ENCODE measurements around the gene SYCP2. TPM values are rescaled to one million over a fixed set of nuclear protein-coding genes. Genes with fewer than 3 reads are reported as not detected.

The SYCP2 gene
- total and polyA plus RNA-seq, 2 of the 8 experiments (the other 6 are each of a cell fraction or from before 2014, with no cell fraction given) = 0.02 to 0.50 TPM

DNA sequence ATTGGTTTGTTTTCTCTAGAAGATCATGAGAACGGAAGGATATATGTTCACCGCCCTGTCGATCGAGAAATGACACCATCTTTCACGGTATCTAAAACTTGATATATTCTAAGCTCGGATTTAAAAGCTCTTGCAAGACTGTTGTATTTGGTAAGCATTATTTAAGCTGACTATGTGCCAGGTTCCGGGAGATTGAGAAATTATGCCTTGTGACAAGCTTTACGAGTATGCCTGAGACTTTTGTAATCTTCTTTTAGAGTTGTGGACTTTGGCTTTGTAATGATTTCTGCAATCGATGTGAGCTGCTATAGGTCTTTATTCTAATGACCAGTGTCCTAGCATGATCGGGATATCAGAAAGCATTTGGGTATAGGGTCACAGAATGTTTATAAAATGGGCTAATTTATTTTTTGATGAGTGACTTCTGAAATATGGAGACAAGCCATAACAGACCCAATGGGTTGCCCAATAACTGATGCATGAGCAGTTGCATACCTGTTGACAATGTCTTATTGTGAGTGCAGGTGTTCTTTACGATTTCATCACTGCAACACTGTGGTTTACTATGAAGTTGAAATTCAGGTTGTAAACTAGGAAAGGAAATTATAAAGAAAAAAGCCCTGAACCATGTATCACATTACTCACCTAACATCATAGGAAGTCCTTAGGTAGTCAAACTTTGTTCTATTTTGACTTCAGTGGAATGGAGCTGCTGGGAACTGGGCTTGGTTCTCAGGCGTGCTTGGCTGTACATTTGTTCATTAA is 38.8 kb upstream of the SYCP2 start:
- no peaks in the 10 kb centered on the region; a peak in 1 of 7 replicates for H3K4me1 ChIP-seq (replicated peaks in 1 of 4; ENCODE audit: control insufficient read depth in 3 of 4, insufficient read depth in 4 of 4, low read length in 3 of 4)
- POLR2A ChIA-PET (ENCODE audit: partially characterized antibody) = no interaction called here
- no peak overlapping the region for H2BK120ac ChIP-seq (replicated peaks; ENCODE audit: low read depth, low read length)
- H3K79me2 ChIP-seq (ENCODE audit: control insufficient read depth in 1 of 2, insufficient read depth in 2 of 2, low read length in 2 of 2) = no peaks in the 10 kb centered on the region
- no peak overlapping the region for H3K27ac ChIP-seq (ENCODE audit: low read depth, low read length)
- H3K4ac ChIP-seq (replicated peaks; ENCODE audit: insufficient read length, low read depth, low read length) = no peak overlapping the region
- H2BK5ac ChIP-seq (ENCODE audit: low read depth, low read length) = no peak overlapping the region
- WGBS, 2 experiments (ENCODE audit: extremely low coverage in 1 of 2, insufficient coverage in 1 of 2, insufficient read length in 1 of 2, insufficient replicate concordance in 2 of 2, low coverage in 1 of 2, low lambda C conversion rate in 2 of 2, missing lambda C conversion rate in 1 of 2) = 90% methylated on average over 12 of the region's 12 CpGs; no CpG with 5 or more reads in 1 of the 2 experiments
- no peak overlapping the region for H2AK5ac ChIP-seq (ENCODE audit: low read depth, low read length)
- no peak overlapping the region for H3K4me3 ChIP-seq (ENCODE audit: extremely low read depth in 1 of 4, insufficient read depth in 2 of 4, low read depth in 3 of 4, low read length in 4 of 4)
- no peak overlapping the region for H3K56ac ChIP-seq (replicated peaks; ENCODE audit: insufficient read length, low read depth, low read length)
- no peak overlapping the region for H3K14ac ChIP-seq (ENCODE audit: insufficient read length)
- no peak overlapping the region for H2BK12ac ChIP-seq (ENCODE audit: low read depth, low read length)
- H3K23ac ChIP-seq (ENCODE audit: insufficient read length) = no peak overlapping the region
- H2AFZ ChIP-seq (ENCODE audit: low read length) = no peak overlapping the region
- no peak overlapping the region for H3K9ac ChIP-seq (replicated peaks in 1 of 4; ENCODE audit: extremely low read depth in 1 of 4, low read depth in 3 of 4, low read length in 3 of 4)
- no peak for FAIRE-seq
- H3K18ac ChIP-seq (ENCODE audit: extremely low read depth, low read length) = no peak overlapping the region
- no peak overlapping the region for H2BK15ac ChIP-seq (ENCODE audit: low read length)
- no peaks in the 10 kb centered on the region for H4K20me1 ChIP-seq (replicated peaks in 1 of 2; ENCODE audit: control insufficient read depth in 1 of 2, insufficient read depth in 2 of 2, low read length in 2 of 2)
- no peak overlapping the region for H4K5ac ChIP-seq (ENCODE audit: insufficient read length, low read depth, low read length)
- DNase-seq (ENCODE audit: low read depth in 1 of 2, low spot score in 2 of 2) = no peak
- no peak overlapping the region for H3K4me2 ChIP-seq (ENCODE audit: insufficient read depth in 1 of 2, low read depth in 2 of 2, low read length in 2 of 2)
- no peaks in the 10 kb centered on the region for H3K79me1 ChIP-seq (ENCODE audit: low read depth, low read length)
- H4K8ac ChIP-seq (ENCODE audit: extremely low read depth, insufficient read depth, low read length) = no peak overlapping the region
- H3K23me2 ChIP-seq (ENCODE audit: low read depth, low read length) = no peaks in the 10 kb centered on the region
- CTCF ChIA-PET (ENCODE audit: partially characterized antibody) = interaction anchor here (0.6 to 3.0 kb wide), 5 partner anchors 8 to 63 kb away, joined by 3 to 8 read pairs (median 4); partner anchors contain the start of gene CDH26
- no peak overlapping the region for H4K91ac ChIP-seq (replicated peaks; ENCODE audit: insufficient read length, low read length)
- H3K9me3 ChIP-seq (ENCODE audit: insufficient read depth in 2 of 2, low read depth in 1 of 2, low read length in 1 of 2) = no peaks in the 10 kb centered on the region
- H3K36me3 ChIP-seq (ENCODE audit: control insufficient read depth in 2 of 4, insufficient read depth in 4 of 4, low read length in 3 of 4) = no peaks in the 10 kb centered on the region
- no peak overlapping the region for H2BK20ac ChIP-seq (ENCODE audit: low read length)
- no peaks in the 10 kb centered on the region for H3K27me3 ChIP-seq (replicated peaks in 1 of 4; ENCODE audit: control insufficient read depth in 3 of 4, extremely low read depth in 1 of 4, insufficient read depth in 3 of 4, low read length in 3 of 4)
- no peak for TF ChIP-seq SIX5 (IDR thresholded peaks at IDR 0.05; ENCODE audit: low read depth, low read length)
- no peak for TF ChIP-seq CEBPB (IDR thresholded peaks at IDR 0.05; ENCODE audit: low read depth, low read length)
- no peak for TF ChIP-seq HDAC6 (IDR thresholded peaks at IDR 0.05; ENCODE audit: low read depth, low read length)
- TF ChIP-seq POLR2A (IDR thresholded peaks at IDR 0.05; ENCODE audit: control extremely low read depth in 1 of 2, low read depth in 2 of 2, low read length in 2 of 2) = no peak

Measured in H1 (cell line).